Ovary (tissue), 3 donors: Measurements from ENCODE around the gene PAFAH1B2.

ENCODE experiments used
- EP300 ChIP-seq: sonication (generic); formaldehyde crosslinking; IDR thresholded peaks from one replicate; pipeline ENCODE4 v1.6.1; 2017; ENCODE audit warnings: antibody characterized with exemption
- TF ChIP-seq, protein P1 (sequence below), 3 donors: fragments of 450-650 bp in 2 of 3; fragments of 200-600 bp in 1 of 3; IDR thresholded peaks; one replicate each; pipeline versions ENCODE4 v1.5.1 to v1.8.0; 2016 to 2022; ENCODE audit warnings: antibody characterized with exemption in 3 of 3, mild to moderate bottlenecking in 1 of 3
- donor health status: DM: no; HTN: no; CAD: no.

DNA sequence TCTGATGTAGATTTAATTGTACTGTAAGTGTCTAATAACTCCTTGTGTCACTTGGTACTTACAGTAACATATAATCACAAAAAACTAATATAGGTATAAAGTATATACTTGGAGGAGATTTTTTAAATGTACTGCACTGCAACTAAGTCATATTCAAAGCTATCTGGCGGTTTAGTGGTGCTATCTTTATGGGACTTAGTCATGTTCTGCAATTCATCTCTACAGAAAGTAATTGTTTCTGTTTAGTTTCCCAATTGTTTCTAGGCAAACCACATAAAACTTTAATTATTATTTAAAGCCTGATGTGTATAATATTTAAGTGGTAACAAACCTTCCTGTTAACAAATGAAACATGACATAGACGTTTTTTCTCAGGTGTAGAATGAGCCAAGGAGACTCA is 8.0 kb downstream of the PAFAH1B2 start:
- TF ChIP-seq, protein P1, sequence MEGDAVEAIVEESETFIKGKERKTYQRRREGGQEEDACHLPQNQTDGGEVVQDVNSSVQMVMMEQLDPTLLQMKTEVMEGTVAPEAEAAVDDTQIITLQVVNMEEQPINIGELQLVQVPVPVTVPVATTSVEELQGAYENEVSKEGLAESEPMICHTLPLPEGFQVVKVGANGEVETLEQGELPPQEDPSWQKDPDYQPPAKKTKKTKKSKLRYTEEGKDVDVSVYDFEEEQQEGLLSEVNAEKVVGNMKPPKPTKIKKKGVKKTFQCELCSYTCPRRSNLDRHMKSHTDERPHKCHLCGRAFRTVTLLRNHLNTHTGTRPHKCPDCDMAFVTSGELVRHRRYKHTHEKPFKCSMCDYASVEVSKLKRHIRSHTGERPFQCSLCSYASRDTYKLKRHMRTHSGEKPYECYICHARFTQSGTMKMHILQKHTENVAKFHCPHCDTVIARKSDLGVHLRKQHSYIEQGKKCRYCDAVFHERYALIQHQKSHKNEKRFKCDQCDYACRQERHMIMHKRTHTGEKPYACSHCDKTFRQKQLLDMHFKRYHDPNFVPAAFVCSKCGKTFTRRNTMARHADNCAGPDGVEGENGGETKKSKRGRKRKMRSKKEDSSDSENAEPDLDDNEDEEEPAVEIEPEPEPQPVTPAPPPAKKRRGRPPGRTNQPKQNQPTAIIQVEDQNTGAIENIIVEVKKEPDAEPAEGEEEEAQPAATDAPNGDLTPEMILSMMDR (IDR thresholded peaks at IDR 0.05), result no peak
- no peak for TF ChIP-seq EP300
